GM12878 (cell line): ENCODE results near the gene CSTB. TPM values are rescaled to one million over a fixed set of nuclear protein-coding genes. Genes with fewer than 3 reads are reported as not detected.

Source experiments
- ATAC-seq: fragments of 200-7000 bp; cut with Tn5 transposase; 3 replicates; pipeline ENCODE4 v1.9.1; 2020; ENCODE audit warnings: mild to moderate bottlenecking, moderate library complexity
- BruUV-seq: library from RNA; stranded (reverse); fragments of 400-500 nt; replicated peaks from 2 replicates; lab custom pipeline; 2021; lab: Mats Ljungman, UMichigan
- CTCF ChIA-PET: fragments of 300-600 bp; sonication (Branson Sonifier 250); formaldehyde crosslinking; extraction: SDS; loops from one replicate; lab custom pipeline; 2021; ENCODE audit warnings: inconsistent platforms; lab: Yijun Ruan, JAX
- POLR2A ChIA-PET: fragments of 350-600 bp; formaldehyde crosslinking; extraction: SDS; loops from one replicate; lab custom pipeline; 2021; ENCODE audit warnings: inconsistent platforms; lab: Charles Lee
- RAD21 ChIA-PET: fragments of 300-600 bp; sonication (Branson Sonifier 250); formaldehyde crosslinking; loops from one replicate; lab custom pipeline; 2023; ENCODE audit warnings: antibody characterized with exemption; ENCODE audit not compliant: unreplicated experiment; lab: Charles Lee
- SMC1A ChIA-PET: fragments of 300-600 bp; sonication (Branson Sonifier 250); formaldehyde crosslinking; loops from one replicate; lab custom pipeline; 2023; ENCODE audit not compliant: unreplicated experiment, uncharacterized antibody; lab: Charles Lee
- DNase-seq: peaks from one replicate; pipeline ENCODE4 v3.0.0-alpha.2; 2011; ENCODE audit warnings: low read depth, low spot score
- FAIRE-seq: peaks from 3 replicates; lab custom pipeline; 2011; peaks lifted over from hg19 to GRCh38; lab: Jason Lieb, UNC
- H2AFZ ChIP-seq: 2 replicates; pipeline ENCODE4 v1.6.0; 2011; ENCODE audit warnings: low read depth, low read length, control low read depth; ENCODE audit not compliant: control insufficient read depth
- H3K27ac ChIP-seq: 2 replicates; pipeline ENCODE4 v1.5.1; 2011; ENCODE audit warnings: control low read depth; ENCODE audit not compliant: control insufficient read depth, insufficient read depth
- H3K27me3 ChIP-seq, 2 experiments: replicated peaks in 1 of 2; 2 replicates each; pipeline versions ENCODE4 v1.6.0 to v1.6.1; 2011; ENCODE audit warnings: low read length in 1 of 2; ENCODE audit not compliant: control insufficient read depth in 2 of 2, insufficient read depth in 2 of 2
- H3K36me3 ChIP-seq, 2 experiments: 2 replicates each; pipeline ENCODE4 v1.5.1; 2011; ENCODE audit warnings: low read length in 1 of 2; ENCODE audit not compliant: control insufficient read depth in 2 of 2, insufficient read depth in 2 of 2
- H3K4me1 ChIP-seq: 2 replicates; pipeline ENCODE4 v1.6.1; 2011; ENCODE audit warnings: mild to moderate bottlenecking, low read length, moderate library complexity, mixed read lengths; ENCODE audit not compliant: control insufficient read depth, insufficient read depth
- H3K4me2 ChIP-seq: 2 replicates; pipeline ENCODE4 v1.6.0; 2011; ENCODE audit warnings: control low read depth; ENCODE audit not compliant: control insufficient read depth, insufficient read depth
- H3K4me3 ChIP-seq: fragments of 200-600 bp; sonication (generic); 2 replicates; pipeline ENCODE4 v1.5.1; 2016
- H3K79me2 ChIP-seq: 2 replicates; pipeline ENCODE4 v1.6.0; 2011; ENCODE audit warnings: low read length; ENCODE audit not compliant: control insufficient read depth, insufficient read depth
- H3K9ac ChIP-seq: 2 replicates; pipeline ENCODE4 v1.8.0; 2011; ENCODE audit warnings: low read length, control low read depth, mixed read lengths; ENCODE audit not compliant: control insufficient read depth, insufficient read depth
- H3K9me3 ChIP-seq: replicated peaks from 3 replicates; pipeline ENCODE4 v1.5.1; 2011; ENCODE audit warnings: mild to moderate bottlenecking, low read length; ENCODE audit not compliant: control insufficient read depth, insufficient read depth
- H4K20me1 ChIP-seq: 2 replicates; pipeline ENCODE4 v1.6.0; 2011; ENCODE audit not compliant: control insufficient read depth, insufficient read depth
- BCLAF1 ChIP-seq: fragments of 450-650 bp; IDR thresholded peaks from 2 replicates; pipeline ENCODE4 v1.6.1; 2017; ENCODE audit warnings: antibody characterized with exemption, mild to moderate bottlenecking, moderate library complexity
- MAX ChIP-seq: IDR thresholded peaks from 2 replicates; pipeline ENCODE4 v1.6.1; 2012; ENCODE audit warnings: low read depth, low read length, improper control_type of control experiment
- TBL1XR1 ChIP-seq: IDR thresholded peaks from 2 replicates; pipeline ENCODE4 v1.6.1; 2012; ENCODE audit warnings: low read depth, low read length, improper control_type of control experiment
- WGBS: methylation state at CpG from one replicate; pipeline ENCODE4 v1.1.6; 2016; ENCODE audit warnings: low lambda C conversion rate; ENCODE audit not compliant: insufficient replicate concordance, insufficient coverage; ENCODE audit errors: missing lambda C conversion rate; 5-methylcytosine and 5-hydroxymethylcytosine counted together
- in situ Hi-C: fragments of 300-500 bp; cut with MboI; formaldehyde crosslinking; loops from 9 replicates; pipeline ENCODE4 v1.14.3; 2018; ENCODE audit warnings: mixed read lengths
- intact Hi-C: fragments of 100-400 bp; cut with micrococcal nuclease; formaldehyde crosslinking; loops from one replicate; pipeline ENCODE4 v1.14.2; 2022; ENCODE audit not compliant: unreplicated experiment
- polyA plus RNA-seq, 11 experiments: library from polyadenylated mRNA; depleted of rRNA in 4 of 11; unstranded in 6 of 11; stranded (reverse) in 5 of 11; fragments of >200 nt; fragmentation: Nextera tagmentation in 4 of 11; fragmentation: Illumina TruSeq in 1 of 11; extraction: Ambion mirVana in 4 of 11; extraction: Trizol in 1 of 11; gene quantifications; 1 replicate in 1 of 11; 2 replicates in 10 of 11; pipeline versions ENCODE4 v1.2.1 to v1.2.3, GENCODE V29; 2011 to 2016; ENCODE audit warnings: inconsistent platforms in 2 of 11, missing spikeins in 2 of 11, low read depth in 1 of 11
- total RNA-seq, 4 experiments: library from RNA; depleted of rRNA in 3 of 4; stranded (reverse); fragments of >200 nt in 3 of 4; fragmentation: Illumina TruSeq in 1 of 4; extraction: Trizol in 1 of 4; gene quantifications; 2 replicates each; pipeline versions ENCODE4 v1.2.1 to v1.2.3, GENCODE V29; 2013 to 2021

CSTB gene
- total and polyA plus RNA-seq, 10 of the 15 experiments (the other 5 are each of a cell fraction or from before 2014, with no cell fraction given), result 12.5 to 82.7 (median 41.9) TPM

- Histone ChIP-seq H3K79me2 (peaks cover 43% of the 10 kb centered on the region), H3K9ac (peak overlapping the region; percentile 84), H2AFZ (no peak overlapping the region), H3K4me3 (peak overlapping the region; percentile 97), H4K20me1 (no peaks in the 10 kb centered on the region), H3K4me2 (peak overlapping the region; percentile 82), H3K9me3 (no peaks in the 10 kb centered on the region), H3K27ac (peak overlapping the region; percentile 62), H3K4me1 (0 out of 2 replicates have a peak, but pooled peaks cover 3% of the 10 kb centered on the region), H3K36me3 (peaks cover 15 to 20% of the 10 kb centered on the region in 2 experiments; a peak in 3 of 4 replicates), H3K27me3 (no peaks in the 10 kb centered on the region)
- in situ Hi-C loops (no loop called here), intact Hi-C loops (no loop called here)
- POLR2A ChIA-PET, result interaction anchor here (1.4 to 1.5 kb wide), 2 partner anchors 10 to 62 kb away, joined by 4 to 8 read pairs; no protein-coding TSS in a partner anchor
- CTCF ChIA-PET, result interaction anchor here (0.8 to 1.7 kb wide), 7 partner anchors 9 to 185 kb away, joined by 3 to 5 read pairs (median 4); no protein-coding TSS in a partner anchor
- SMC1A ChIA-PET, result interaction anchor here (1.4 to 3.0 kb wide), 4 partner anchors 9 to 62 kb away, joined by 4 to 10 read pairs (median 6); no protein-coding TSS in a partner anchor
- BruUV-seq, result no TSS peak
- RAD21 ChIA-PET, result interaction anchor here (0.8 to 2.1 kb wide), 5 partner anchors 15 to 148 kb away, joined by 3 to 8 read pairs (median 5); no protein-coding TSS in a partner anchor
- ATAC-seq (no peak), DNase-seq (no peak), FAIRE-seq (no peak)
- 5% methylated on average over 13 of the region's 13 CpGs for WGBS
- TF ChIP-seq MAX (no peak), TBL1XR1 (no peak), BCLAF1 (no peak)
Measured at GRCh38 chr21:43790010-43790524, 14.0 kb upstream of the CSTB start.
